H9 (cell line): ENCODE measurements around the gene PLAAT3. TPM values are rescaled to one million over a fixed set of nuclear protein-coding genes. Genes with fewer than 3 reads are reported as not detected.

Source experiments
- DNase-seq: peaks from one replicate; pipeline ENCODE4 v3.0.0-alpha.2; 2017
- H2AFZ ChIP-seq: one replicate; pipeline ENCODE4 v1.6.1; 2013; ENCODE audit warnings: mild to moderate bottlenecking, low read length, control low read depth, moderate library complexity
- H2AK5ac ChIP-seq: 2 replicates; pipeline ENCODE4 v1.6.1; 2013; ENCODE audit warnings: low read length, control low read depth, mixed read lengths; ENCODE audit not compliant: insufficient read length
- H2BK120ac ChIP-seq: one replicate; pipeline ENCODE4 v1.6.1; 2013; ENCODE audit warnings: low read depth, mild to moderate bottlenecking, low read length, control low read depth, inconsistent platforms; ENCODE audit not compliant: poor library complexity, severe bottlenecking
- H2BK12ac ChIP-seq: 2 replicates; pipeline ENCODE4 v1.6.1; 2013; ENCODE audit warnings: low read length, control low read depth, mixed read lengths, low read depth; ENCODE audit not compliant: insufficient read length
- H2BK15ac ChIP-seq: 2 replicates; pipeline ENCODE4 v1.6.1; 2013; ENCODE audit warnings: low read depth, low read length, control low read depth
- H2BK20ac ChIP-seq: one replicate; pipeline ENCODE4 v1.6.1; 2013; ENCODE audit warnings: low read depth, mild to moderate bottlenecking, low read length, control low read depth, inconsistent platforms; ENCODE audit not compliant: poor library complexity, severe bottlenecking
- H2BK5ac ChIP-seq: 2 replicates; pipeline ENCODE4 v1.6.1; 2013; ENCODE audit warnings: low read length, control low read depth, mixed read lengths; ENCODE audit not compliant: insufficient read length
- H3K14ac ChIP-seq: 2 replicates; pipeline ENCODE4 v1.6.1; 2013; ENCODE audit warnings: low read length, control low read depth; ENCODE audit not compliant: insufficient read depth
- H3K18ac ChIP-seq: 2 replicates; pipeline ENCODE4 v1.6.1; 2013; ENCODE audit warnings: low read depth, mild to moderate bottlenecking, mixed read lengths, low read length, control low read depth; ENCODE audit not compliant: insufficient read length
- H3K23ac ChIP-seq: 2 replicates; pipeline ENCODE4 v1.6.1; 2013; ENCODE audit warnings: low read length, control low read depth, mixed read lengths, low read depth; ENCODE audit not compliant: insufficient read length
- H3K23me2 ChIP-seq: 2 replicates; pipeline ENCODE4 v1.6.1; 2013; ENCODE audit warnings: low read depth, mild to moderate bottlenecking, mixed read lengths, low read length, control low read depth; ENCODE audit not compliant: insufficient read length, poor library complexity, severe bottlenecking
- H3K27ac ChIP-seq: 2 replicates; pipeline ENCODE4 v1.5.1; 2013; ENCODE audit warnings: low read length, control low read depth, mixed read lengths, low read depth; ENCODE audit not compliant: insufficient read length
- H3K27me3 ChIP-seq: 2 replicates; pipeline ENCODE4 v1.6.1; 2013; ENCODE audit warnings: low read length, control low read depth, inconsistent platforms; ENCODE audit not compliant: insufficient read depth
- H3K4ac ChIP-seq: 2 replicates; pipeline ENCODE4 v1.6.1; 2013; ENCODE audit warnings: low read depth, mild to moderate bottlenecking, control low read depth, inconsistent platforms, low read length, moderate library complexity
- H3K4me1 ChIP-seq: 2 replicates; pipeline ENCODE4 v1.6.1; 2013; ENCODE audit warnings: low read length, control low read depth, inconsistent platforms; ENCODE audit not compliant: insufficient read depth
- H3K4me2 ChIP-seq: 2 replicates; pipeline ENCODE4 v1.6.1; 2013; ENCODE audit warnings: low read length, control low read depth, mixed read lengths; ENCODE audit not compliant: insufficient read length, insufficient read depth
- H3K56ac ChIP-seq: 2 replicates; pipeline ENCODE4 v1.6.1; 2013; ENCODE audit warnings: low read depth, mild to moderate bottlenecking, mixed read lengths, low read length, control low read depth; ENCODE audit not compliant: insufficient read length
- H3K79me1 ChIP-seq: 2 replicates; pipeline ENCODE4 v1.6.1; 2013; ENCODE audit warnings: low read depth, mild to moderate bottlenecking, moderate library complexity, low read length, control low read depth, inconsistent platforms; ENCODE audit not compliant: insufficient read depth, poor library complexity, severe bottlenecking
- H3K79me2 ChIP-seq: 2 replicates; pipeline ENCODE4 v1.6.1; 2013; ENCODE audit warnings: low read length, control low read depth, inconsistent platforms; ENCODE audit not compliant: insufficient read depth
- H3K9ac ChIP-seq: 2 replicates; pipeline ENCODE4 v1.6.1; 2013; ENCODE audit warnings: low read length, control low read depth, mixed read lengths; ENCODE audit not compliant: insufficient read length; ENCODE audit errors: extremely low read depth
- H3K9me3 ChIP-seq: one replicate; pipeline ENCODE4 v1.6.1; 2013; ENCODE audit warnings: low read depth, low read length, inconsistent platforms; ENCODE audit not compliant: control insufficient read depth
- H3T11ph ChIP-seq: one replicate; pipeline ENCODE4 v1.6.1; 2013; ENCODE audit warnings: mild to moderate bottlenecking, low read length, control low read depth, inconsistent platforms
- H4K20me1 ChIP-seq: one replicate; pipeline ENCODE4 v1.6.1; 2013; ENCODE audit not compliant: control insufficient read depth, insufficient read length, insufficient read depth
- H4K5ac ChIP-seq: 2 replicates; pipeline ENCODE4 v1.6.1; 2013; ENCODE audit warnings: low read depth, mild to moderate bottlenecking, mixed read lengths, low read length, control low read depth; ENCODE audit not compliant: insufficient read length
- H4K8ac ChIP-seq: replicated peaks from 2 replicates; pipeline ENCODE4 v1.6.1; 2013; ENCODE audit warnings: low read length, control low read depth, mixed read lengths, low read depth; ENCODE audit not compliant: insufficient read length
- H4K91ac ChIP-seq: 2 replicates; pipeline ENCODE4 v1.6.1; 2013; ENCODE audit warnings: low read depth, mild to moderate bottlenecking, moderate library complexity, mixed read lengths, low read length, control low read depth; ENCODE audit not compliant: insufficient read length
- H3K27ac Mint-ChIP-seq, 3 experiments: 2 replicates in 2 of 3; 3 replicates in 1 of 3; pipeline ENCODE4 v1.8.0; 2020 to 2021; ENCODE audit warnings: mixed read lengths in 3 of 3, mild to moderate bottlenecking in 1 of 3, moderate library complexity in 1 of 3
- H3K27me3 Mint-ChIP-seq: 2 replicates; pipeline ENCODE4 v1.8.0; 2021; ENCODE audit warnings: low read depth, mild to moderate bottlenecking, moderate library complexity, mixed read lengths
- H3K36me3 Mint-ChIP-seq, 3 experiments: 2 replicates in 2 of 3; 3 replicates in 1 of 3; pipeline ENCODE4 v1.8.0; 2020 to 2021; ENCODE audit warnings: low read depth in 3 of 3, mixed read lengths in 3 of 3; ENCODE audit not compliant: insufficient read depth in 1 of 3
- H3K4me1 Mint-ChIP-seq, 2 experiments: 2 replicates each; pipeline ENCODE4 v1.8.0; 2020; ENCODE audit warnings: mixed read lengths in 2 of 2
- H3K4me3 Mint-ChIP-seq, 2 experiments: 2 replicates in 1 of 2; 3 replicates in 1 of 2; pipeline ENCODE4 v1.8.0; 2020 to 2021; ENCODE audit warnings: mild to moderate bottlenecking in 2 of 2, mixed read lengths in 2 of 2, moderate library complexity in 1 of 2
- H3K9me3 Mint-ChIP-seq, 2 experiments: 2 replicates in 1 of 2; 3 replicates in 1 of 2; pipeline ENCODE4 v1.8.0; 2020; ENCODE audit warnings: mild to moderate bottlenecking in 2 of 2, mixed read lengths in 2 of 2, moderate library complexity in 1 of 2
- CTCF ChIP-seq: fragments of 200-600 bp; sonication (generic); conservative IDR thresholded peaks from 3 replicates; pipeline ENCODE4 v1.8.0; 2021; ENCODE audit warnings: antibody characterized with exemption, mild to moderate bottlenecking
- WGBS: extraction: QIAGEN DNeasy Blood & Tissue Kit; methylation state at CpG from one replicate; pipeline ENCODE4 v1.1.7; 2013; ENCODE audit warnings: missing lambda C conversion rate, low lambda C conversion rate, mixed read lengths; ENCODE audit not compliant: insufficient read length; ENCODE audit errors: extremely low coverage; 5-methylcytosine and 5-hydroxymethylcytosine counted together
- total RNA-seq: library from RNA; stranded (reverse); gene quantifications from 2 replicates; pipeline ENCODE4 v1.2.1, GENCODE V29; 2021

PLAAT3 gene
- total RNA-seq, 1 experiment from 2014 or later = 188 TPM

GRCh38 chr11:63621071-63621470 is 6.8 kb upstream of the PLAAT3 start:
- H3K4me1 Mint-ChIP-seq = peaks cover 23 to 33% of the 10 kb centered on the region in 2 experiments
- no peak overlapping the region; a peak in 1 of 5 replicates for H3K4me3 Mint-ChIP-seq
- H3K27me3 ChIP-seq = no peaks in the 10 kb centered on the region
- H3K27ac Mint-ChIP-seq = peak overlapping the region in 1 of 3 experiments; percentile 80; a peak in 1 of 7 replicates
- no peak overlapping the region for H2BK15ac ChIP-seq
- H3K9me3 ChIP-seq = no peaks in the 10 kb centered on the region
- H3K36me3 Mint-ChIP-seq = no peaks in the 10 kb centered on the region
- no peaks in the 10 kb centered on the region for H3K23me2 ChIP-seq
- H3K4ac ChIP-seq = no peak overlapping the region
- no peak for TF ChIP-seq CTCF
- no peak overlapping the region for H2BK20ac ChIP-seq
- H2BK120ac ChIP-seq = no peak overlapping the region
- H3T11ph ChIP-seq = no peak overlapping the region
- no CpG with 5 or more reads among the region's 1 CpG for WGBS
- no peak overlapping the region for H3K4me2 ChIP-seq
- H3K27ac ChIP-seq = no peak overlapping the region
- DNase-seq = no peak
- H3K18ac ChIP-seq = no peak overlapping the region
- no peaks in the 10 kb centered on the region for H3K9me3 Mint-ChIP-seq
- no peak overlapping the region for H4K8ac ChIP-seq
- H4K91ac ChIP-seq = no peak overlapping the region
- no peak overlapping the region for H4K5ac ChIP-seq
- H3K9ac ChIP-seq = no peak overlapping the region
- no peak overlapping the region for H3K56ac ChIP-seq
- H2BK5ac ChIP-seq = no peak overlapping the region
- H3K4me1 ChIP-seq = no peaks in the 10 kb centered on the region
- H3K14ac ChIP-seq = no peak overlapping the region
- H3K79me2 ChIP-seq = no peaks in the 10 kb centered on the region
- no peak overlapping the region for H2AK5ac ChIP-seq
- H2BK12ac ChIP-seq = no peak overlapping the region
- H3K79me1 ChIP-seq = no peaks in the 10 kb centered on the region
- no peak overlapping the region for H2AFZ ChIP-seq
- no peaks in the 10 kb centered on the region for H3K27me3 Mint-ChIP-seq
- H4K20me1 ChIP-seq = no peaks in the 10 kb centered on the region
- H3K23ac ChIP-seq = no peak overlapping the region
